ENCODE data around the gene TRIM25. TPM values are rescaled to one million over a fixed set of nuclear protein-coding genes. Genes with fewer than 3 reads are reported as not detected.

The TRIM25 gene
- total RNA-seq, 2 donors from 2014 or later, result 32.2 to 40.6 TPM

DNA sequence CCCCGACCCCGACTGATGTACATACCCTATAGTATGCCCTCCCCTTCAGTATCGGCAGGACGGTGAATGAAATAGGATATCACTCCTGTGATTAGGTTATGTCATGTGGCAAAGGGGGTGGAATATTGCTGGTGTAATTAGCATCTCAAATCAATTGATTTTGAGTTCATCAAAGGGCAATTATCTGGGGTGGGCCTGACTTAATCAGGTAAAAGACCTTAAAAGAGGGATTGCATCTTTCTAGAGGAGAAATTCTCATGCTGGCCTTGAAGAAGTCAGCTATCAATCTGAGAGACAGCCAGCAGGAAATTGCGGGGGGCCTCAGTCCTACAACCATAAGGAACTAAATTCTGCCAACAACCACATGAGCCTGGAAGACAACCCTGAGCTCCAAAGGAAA lies 10.3 kb downstream of the TRIM25 start:
- ATAC-seq (ENCODE audit: insufficient number of reproducible peaks, low FRiP score, low read depth) (no peak), DNase-seq (ENCODE audit: low spot score) (no peak)
- Histone ChIP-seq H3K36me3 (peaks cover 56% of the 10 kb centered on the region), H3K27me3 (replicated peaks; ENCODE audit: insufficient read depth) (no peaks in the 10 kb centered on the region), H3K27ac (no peak overlapping the region), H3K9me3 (no peaks in the 10 kb centered on the region), H3K4me3 (no peak overlapping the region), H3K4me1 (ENCODE audit: control insufficient read depth in 1 of 2, low read depth in 2 of 2) (no peaks in the 10 kb centered on the region)
- TF ChIP-seq, protein P1, sequence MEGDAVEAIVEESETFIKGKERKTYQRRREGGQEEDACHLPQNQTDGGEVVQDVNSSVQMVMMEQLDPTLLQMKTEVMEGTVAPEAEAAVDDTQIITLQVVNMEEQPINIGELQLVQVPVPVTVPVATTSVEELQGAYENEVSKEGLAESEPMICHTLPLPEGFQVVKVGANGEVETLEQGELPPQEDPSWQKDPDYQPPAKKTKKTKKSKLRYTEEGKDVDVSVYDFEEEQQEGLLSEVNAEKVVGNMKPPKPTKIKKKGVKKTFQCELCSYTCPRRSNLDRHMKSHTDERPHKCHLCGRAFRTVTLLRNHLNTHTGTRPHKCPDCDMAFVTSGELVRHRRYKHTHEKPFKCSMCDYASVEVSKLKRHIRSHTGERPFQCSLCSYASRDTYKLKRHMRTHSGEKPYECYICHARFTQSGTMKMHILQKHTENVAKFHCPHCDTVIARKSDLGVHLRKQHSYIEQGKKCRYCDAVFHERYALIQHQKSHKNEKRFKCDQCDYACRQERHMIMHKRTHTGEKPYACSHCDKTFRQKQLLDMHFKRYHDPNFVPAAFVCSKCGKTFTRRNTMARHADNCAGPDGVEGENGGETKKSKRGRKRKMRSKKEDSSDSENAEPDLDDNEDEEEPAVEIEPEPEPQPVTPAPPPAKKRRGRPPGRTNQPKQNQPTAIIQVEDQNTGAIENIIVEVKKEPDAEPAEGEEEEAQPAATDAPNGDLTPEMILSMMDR (IDR thresholded peaks at IDR 0.05), result no peak

DNA sequence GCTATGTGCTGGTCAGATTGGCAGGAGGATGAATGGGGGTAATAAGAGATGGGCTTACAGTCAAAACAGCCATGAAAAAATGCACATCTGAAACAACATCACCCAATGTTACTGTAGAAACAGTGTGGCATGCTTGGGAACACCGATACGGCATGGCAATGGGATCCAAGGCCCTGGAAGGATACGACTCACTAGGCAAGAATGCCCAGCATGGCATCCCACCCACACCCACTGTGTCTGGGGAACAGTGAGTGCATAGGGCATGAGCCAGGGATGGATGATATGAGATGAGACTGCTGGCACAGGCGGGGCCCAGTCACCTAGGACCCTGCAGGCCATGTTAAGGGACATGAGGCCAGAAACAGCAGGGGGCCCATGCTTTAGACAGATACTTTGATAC lies 11.5 kb downstream of the TRIM25 start:
- H3K36me3 ChIP-seq, result peaks cover 50% of the 10 kb centered on the region
- no peaks in the 10 kb centered on the region for H3K27me3 ChIP-seq (replicated peaks; ENCODE audit: insufficient read depth)
- no peak overlapping the region for H3K4me3 ChIP-seq
- DNase-seq (ENCODE audit: low spot score) (no peak), ATAC-seq (ENCODE audit: insufficient number of reproducible peaks, low FRiP score, low read depth) (no peak)
- H3K9me3 ChIP-seq, result no peaks in the 10 kb centered on the region
- H3K4me1 ChIP-seq (ENCODE audit: control insufficient read depth in 1 of 2, low read depth in 2 of 2), result no peaks in the 10 kb centered on the region
- TF ChIP-seq, protein P1 (IDR thresholded peaks at IDR 0.05), result no peak
- H3K27ac ChIP-seq, result no peak overlapping the region

- Histone ChIP-seq H3K27ac (no peak overlapping the region), H3K9me3 (no peaks in the 10 kb centered on the region), H3K36me3 (peaks cover 53% of the 10 kb centered on the region), H3K4me1 (ENCODE audit: control insufficient read depth in 1 of 2, low read depth in 2 of 2) (no peaks in the 10 kb centered on the region), H3K4me3 (no peak overlapping the region), H3K27me3 (replicated peaks; ENCODE audit: insufficient read depth) (no peaks in the 10 kb centered on the region)
- ATAC-seq (ENCODE audit: insufficient number of reproducible peaks, low FRiP score, low read depth) (no peak), DNase-seq (ENCODE audit: low spot score) (no peak)
- TF ChIP-seq, protein P1 (IDR thresholded peaks at IDR 0.05), result no peak
These were observed 14.4 kb downstream of the TRIM25 start for GRCh38 chr17:56899403-56899802.

DNA sequence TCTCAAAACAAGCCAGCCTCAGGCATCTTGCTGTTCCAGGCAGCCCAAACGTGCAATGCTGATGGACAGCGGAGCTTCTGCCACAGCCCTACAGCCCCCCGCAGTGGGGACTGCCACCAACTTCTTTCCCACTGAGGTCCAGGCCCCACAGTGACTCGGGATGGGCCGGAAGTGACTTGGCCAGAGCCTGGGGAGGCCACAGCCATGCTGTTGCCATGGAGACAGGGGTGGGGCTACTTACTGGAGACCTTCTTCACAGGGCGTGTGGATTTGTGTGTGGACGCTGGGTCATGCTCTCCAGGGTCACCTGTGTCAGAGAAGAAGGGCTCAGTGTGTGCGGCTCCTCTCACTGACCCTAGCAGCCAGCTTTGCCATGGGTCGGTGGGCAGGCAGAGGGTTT lies 15.0 kb downstream of the TRIM25 start:
- no peak overlapping the region for H3K4me3 ChIP-seq
- TF ChIP-seq, protein P1 (IDR thresholded peaks at IDR 0.05), result no peak
- no peaks in the 10 kb centered on the region for H3K9me3 ChIP-seq
- ATAC-seq (ENCODE audit: insufficient number of reproducible peaks, low FRiP score, low read depth) (no peak), DNase-seq (ENCODE audit: low spot score) (no peak)
- no peaks in the 10 kb centered on the region for H3K27me3 ChIP-seq (replicated peaks; ENCODE audit: insufficient read depth)
- H3K4me1 ChIP-seq (ENCODE audit: control insufficient read depth in 1 of 2, low read depth in 2 of 2), result no peaks in the 10 kb centered on the region
- H3K36me3 ChIP-seq, result peaks cover 51% of the 10 kb centered on the region
- H3K27ac ChIP-seq, result no peak overlapping the region

GRCh38 chr17:56897646-56898424 lies 16.0 kb downstream of the TRIM25 start:
- H3K4me1 ChIP-seq (ENCODE audit: control insufficient read depth in 1 of 2, low read depth in 2 of 2), result no peaks in the 10 kb centered on the region
- no peak overlapping the region for H3K27ac ChIP-seq
- H3K4me3 ChIP-seq, result no peak overlapping the region
- ATAC-seq (ENCODE audit: insufficient number of reproducible peaks, low FRiP score, low read depth), result no peak
- H3K27me3 ChIP-seq (replicated peaks; ENCODE audit: insufficient read depth), result no peaks in the 10 kb centered on the region
- DNase-seq (ENCODE audit: low spot score), result no peak
- no peaks in the 10 kb centered on the region for H3K9me3 ChIP-seq
- TF ChIP-seq, protein P1 (IDR thresholded peaks at IDR 0.05), result no peak
- peaks cover 50% of the 10 kb centered on the region for H3K36me3 ChIP-seq

Measured in thoracic aorta (tissue), 2 donors.